Ammon's horn (tissue), 1 donor: ENCODE measurements around the gene ADCY3.
"Not testable (repeated sequence)": the region's sequence is repeated elsewhere in the genome, so short reads cannot be mapped to it uniquely, and the experiment has no call there.

Source experiments
- DNase-seq: peaks from one replicate; pipeline ENCODE4 v3.0.0-alpha.2; 2016; ENCODE audit warnings: low spot score

ADCY3 gene

GRCh38 chr2:24809316-24810007, 110.6 kb downstream of the ADCY3 start:
- DNase-seq: no peak

GRCh38 chr2:24806661-24807036, 113.4 kb downstream of the ADCY3 start:
- no peak for DNase-seq

- not testable (repeated sequence) for DNase-seq
These were observed 114.0 kb downstream of the ADCY3 start for GRCh38 chr2:24805811-24806660.

GRCh38 chr2:24800487-24800886, 119.5 kb downstream of the ADCY3 start:
- DNase-seq: not testable (repeated sequence)

- no peak for DNase-seq
These were observed 122.4 kb downstream of the ADCY3 start for GRCh38 chr2:24797644-24798043.

GRCh38 chr2:24793761-24794435, 126.1 kb downstream of the ADCY3 start:
- DNase-seq: no peak

GRCh38 chr2:24792874-24793760, 126.9 kb downstream of the ADCY3 start, which contains the start of the genes CENPO and PTRHD1:
Gene CENPO, plus strand, starts transcription at chr2:24793425. Its CDS starts 495 bp downstream, at chr2:24793920.
Gene PTRHD1, minus strand, starts transcription at chr2:24793391. Its CDS starts 14 bp downstream, at chr2:24793377.
- peak; percentile 97 for DNase-seq

- no peak for DNase-seq
These were observed 127.5 kb downstream of the ADCY3 start for GRCh38 chr2:24792542-24792873.

- DNase-seq: no peak
These were observed 128.6 kb downstream of the ADCY3 start for GRCh38 chr2:24791452-24791851.

GRCh38 chr2:24788816-24789215, 131.2 kb downstream of the ADCY3 start:
- DNase-seq: no peak

GRCh38 chr2:24787532-24787931, 132.5 kb downstream of the ADCY3 start:
- DNase-seq: no peak

- no peak for DNase-seq
These were observed 134.2 kb downstream of the ADCY3 start for GRCh38 chr2:24785671-24786321.

- DNase-seq: no peak
These were observed 136.4 kb downstream of the ADCY3 start for GRCh38 chr2:24783641-24784040.

GRCh38 chr2:24779116-24779515, 140.9 kb downstream of the ADCY3 start:
- DNase-seq: no peak

- no peak for DNase-seq
These were observed 145.7 kb downstream of the ADCY3 start for GRCh38 chr2:24774373-24774772.

GRCh38 chr2:24771764-24772586, 148.1 kb downstream of the ADCY3 start:
- no peak for DNase-seq

- DNase-seq: no peak
These were observed 149.0 kb downstream of the ADCY3 start for GRCh38 chr2:24771061-24771460.
